NCI-H128 (cell line): ENCODE data around the gene ZNRF3.

Experiments
- DNase-seq: peaks from one replicate; lab custom pipeline; 2025; ENCODE audit not compliant: unreplicated experiment; lab: John Stamatoyannopoulos, UW

Gene ZNRF3

GRCh38 chr22:28983190-28983589 lies 99.8 kb downstream of the ZNRF3 start:
- no peak for DNase-seq

GRCh38 chr22:28983788-28984441 lies 100.5 kb downstream of the ZNRF3 start:
- no peak for DNase-seq

GRCh38 chr22:28984482-28985158 lies 101.2 kb downstream of the ZNRF3 start:
- DNase-seq, result no peak

- no peak for DNase-seq
Measured at GRCh38 chr22:28985581-28986290, 102.4 kb downstream of the ZNRF3 start.

- DNase-seq, result no peak
Measured at GRCh38 chr22:28986366-28986765, 103.0 kb downstream of the ZNRF3 start.

- no peak for DNase-seq
Measured at GRCh38 chr22:28988457-28988856, 105.1 kb downstream of the ZNRF3 start.

- no peak for DNase-seq
Measured at GRCh38 chr22:28989035-28989464, 105.7 kb downstream of the ZNRF3 start.

- DNase-seq, result no peak
Measured at GRCh38 chr22:28989484-28989883, 106.1 kb downstream of the ZNRF3 start.

- DNase-seq, result no peak
Measured at GRCh38 chr22:28989912-28990311, 106.5 kb downstream of the ZNRF3 start.

GRCh38 chr22:28992565-28993356 lies 109.4 kb downstream of the ZNRF3 start:
- DNase-seq, result no peak

GRCh38 chr22:28994522-28994921 lies 111.2 kb downstream of the ZNRF3 start:
- DNase-seq, result no peak

- no peak for DNase-seq
Measured at GRCh38 chr22:28995551-28995950, 112.2 kb downstream of the ZNRF3 start.

- DNase-seq, result no peak
Measured at GRCh38 chr22:28997342-28997741, 114.0 kb downstream of the ZNRF3 start.

- no peak for DNase-seq
Measured at GRCh38 chr22:28998681-28999080, 115.3 kb downstream of the ZNRF3 start.

GRCh38 chr22:28999510-28999909 lies 116.1 kb downstream of the ZNRF3 start:
- DNase-seq, result no peak

- no peak for DNase-seq
Measured at GRCh38 chr22:28999919-29000556, 116.7 kb downstream of the ZNRF3 start.

- DNase-seq, result no peak
Measured at GRCh38 chr22:29000641-29001040, 117.3 kb downstream of the ZNRF3 start.

- DNase-seq, result no peak
Measured at GRCh38 chr22:29002603-29003002, 119.2 kb downstream of the ZNRF3 start.

- DNase-seq, result no peak
Measured at GRCh38 chr22:29003552-29003951, 120.2 kb downstream of the ZNRF3 start.

GRCh38 chr22:29003975-29004646 lies 120.7 kb downstream of the ZNRF3 start:
- DNase-seq, result no peak
